DOHH2 (cell line): ENCODE data around the gene MTFR1L.

Source experiments
- H3F3A ChIP-seq: fragments of 200-600 bp; sonication (generic), shearing (Covaris generic); 2 replicates; pipeline ENCODE4 v1.6.0; 2016; ENCODE audit warnings: antibody characterized with exemption, mild to moderate bottlenecking; ENCODE audit not compliant: control insufficient read depth, insufficient read depth
- H3K27ac ChIP-seq: fragments of 200-600 bp; sonication (generic); 2 replicates; pipeline ENCODE4 v1.5.1; 2014; ENCODE audit warnings: low read depth, mild to moderate bottlenecking, low read length, moderate library complexity
- H3K27me3 ChIP-seq: fragments of 200-600 bp; sonication (generic); 2 replicates; pipeline ENCODE4 v1.6.1; 2014; ENCODE audit warnings: mild to moderate bottlenecking, low read length, mixed read lengths; ENCODE audit not compliant: control insufficient read depth
- H3K36me3 ChIP-seq: fragments of 200-600 bp; sonication (generic); 2 replicates; pipeline ENCODE4 v1.6.1; 2014; ENCODE audit warnings: mild to moderate bottlenecking, low read length, moderate library complexity, mixed read lengths; ENCODE audit not compliant: control insufficient read depth
- H3K4me1 ChIP-seq: fragments of 200-600 bp; sonication (generic); 2 replicates; pipeline ENCODE4 v1.6.1; 2014; ENCODE audit warnings: mild to moderate bottlenecking, low read length, mixed read lengths; ENCODE audit not compliant: control insufficient read depth
- H3K4me2 ChIP-seq: fragments of 200-600 bp; sonication (generic); 2 replicates; pipeline ENCODE4 v1.6.0; 2014; ENCODE audit warnings: mild to moderate bottlenecking, low read length, moderate library complexity
- H3K4me3 ChIP-seq: fragments of 200-600 bp; sonication (generic); 2 replicates; pipeline ENCODE4 v1.5.1; 2014; ENCODE audit warnings: mild to moderate bottlenecking, low read length, mixed read lengths
- H3K79me2 ChIP-seq: fragments of 200-600 bp; sonication (generic); 2 replicates; pipeline ENCODE4 v1.6.1; 2014; ENCODE audit warnings: mild to moderate bottlenecking, low read length, mixed read lengths; ENCODE audit not compliant: control insufficient read depth
- H3K9me2 ChIP-seq: fragments of 200-600 bp; sonication (generic); replicated peaks from 2 replicates; pipeline ENCODE4 v1.6.1; 2014; ENCODE audit warnings: mild to moderate bottlenecking, low read length, mixed read lengths; ENCODE audit not compliant: control insufficient read depth
- H3K9me3 ChIP-seq: fragments of 200-600 bp; sonication (generic); 2 replicates; pipeline ENCODE4 v1.6.1; 2014; ENCODE audit warnings: antibody characterized with exemption, low read length, mixed read lengths; ENCODE audit not compliant: control insufficient read depth, insufficient read depth
- H4K20me1 ChIP-seq: fragments of 200-600 bp; sonication (generic); 2 replicates; pipeline ENCODE4 v1.6.0; 2014; ENCODE audit warnings: low read depth, mild to moderate bottlenecking, antibody characterized with exemption, low read length, moderate library complexity; ENCODE audit not compliant: control insufficient read depth, insufficient read depth
- CTCF ChIP-seq: fragments of 200-600 bp; sonication (generic); IDR thresholded peaks from one replicate; pipeline ENCODE4 v1.5.1; 2014; ENCODE audit warnings: antibody characterized with exemption, mild to moderate bottlenecking, low read depth, low read length; ENCODE audit not compliant: poor library complexity, severe bottlenecking
- EZH2phosphoT487 ChIP-seq: fragments of 200-600 bp; sonication (generic); IDR thresholded peaks from 2 replicates; pipeline ENCODE4 v1.6.1; 2017; ENCODE audit warnings: borderline replicate concordance, mild to moderate bottlenecking, antibody characterized with exemption, low read length, moderate library complexity, mixed read lengths

Gene MTFR1L

GRCh38 chr1:25772164-25772563, 47.6 kb upstream of the MTFR1L start:
- Histone ChIP-seq H3K79me2 (no peaks in the 10 kb centered on the region), H3K4me2 (no peak overlapping the region), H3K9me3 (no peaks in the 10 kb centered on the region), H3K4me3 (no peak overlapping the region), H3K4me1 (peaks cover 14% of the 10 kb centered on the region), H3K36me3 (no peaks in the 10 kb centered on the region), H3K27me3 (peaks cover 38% of the 10 kb centered on the region), H3F3A (no peaks in the 10 kb centered on the region), H3K27ac (no peak overlapping the region), H4K20me1 (no peaks in the 10 kb centered on the region), H3K9me2 (no peaks in the 10 kb centered on the region)
- TF ChIP-seq EZH2phosphoT487: no peak
- TF ChIP-seq CTCF: no peak

GRCh38 chr1:25772692-25773245, 47.0 kb upstream of the MTFR1L start:
- H3K79me2 ChIP-seq: no peaks in the 10 kb centered on the region

GRCh38 chr1:25773441-25774125, 46.2 kb upstream of the MTFR1L start:
- H3K9me2 ChIP-seq: no peaks in the 10 kb centered on the region
- H3F3A ChIP-seq: no peaks in the 10 kb centered on the region
- H4K20me1 ChIP-seq: no peaks in the 10 kb centered on the region
- H3K36me3 ChIP-seq: no peaks in the 10 kb centered on the region
- no peak overlapping the region for H3K27ac ChIP-seq
- no peak overlapping the region for H3K4me3 ChIP-seq
- TF ChIP-seq EZH2phosphoT487: no peak
- TF ChIP-seq CTCF: no peak
- peaks cover 14% of the 10 kb centered on the region for H3K4me1 ChIP-seq
- no peaks in the 10 kb centered on the region for H3K79me2 ChIP-seq
- peaks cover 38% of the 10 kb centered on the region for H3K27me3 ChIP-seq
- no peaks in the 10 kb centered on the region for H3K9me3 ChIP-seq
- no peak overlapping the region for H3K4me2 ChIP-seq

More at GRCh38 chr1:25772692-25773245, 47.0 kb upstream of the MTFR1L start:
- H3F3A ChIP-seq: no peaks in the 10 kb centered on the region
- no peak overlapping the region for H3K4me3 ChIP-seq
- H3K9me3 ChIP-seq: no peaks in the 10 kb centered on the region
- no peaks in the 10 kb centered on the region for H3K36me3 ChIP-seq
- peaks cover 38% of the 10 kb centered on the region for H3K27me3 ChIP-seq
- H3K27ac ChIP-seq: no peak overlapping the region
- no peaks in the 10 kb centered on the region for H3K9me2 ChIP-seq
- peaks cover 14% of the 10 kb centered on the region for H3K4me1 ChIP-seq
- H3K4me2 ChIP-seq: no peak overlapping the region
- TF ChIP-seq EZH2phosphoT487 (no peak), CTCF (no peak)
- no peaks in the 10 kb centered on the region for H4K20me1 ChIP-seq
